ENCODE data around the gene SEMA3B.
"Not testable (repeated sequence)": the region's sequence is repeated elsewhere in the genome, so short reads cannot be mapped to it uniquely, and the experiment has no call there.

SEMA3B gene

DNA sequence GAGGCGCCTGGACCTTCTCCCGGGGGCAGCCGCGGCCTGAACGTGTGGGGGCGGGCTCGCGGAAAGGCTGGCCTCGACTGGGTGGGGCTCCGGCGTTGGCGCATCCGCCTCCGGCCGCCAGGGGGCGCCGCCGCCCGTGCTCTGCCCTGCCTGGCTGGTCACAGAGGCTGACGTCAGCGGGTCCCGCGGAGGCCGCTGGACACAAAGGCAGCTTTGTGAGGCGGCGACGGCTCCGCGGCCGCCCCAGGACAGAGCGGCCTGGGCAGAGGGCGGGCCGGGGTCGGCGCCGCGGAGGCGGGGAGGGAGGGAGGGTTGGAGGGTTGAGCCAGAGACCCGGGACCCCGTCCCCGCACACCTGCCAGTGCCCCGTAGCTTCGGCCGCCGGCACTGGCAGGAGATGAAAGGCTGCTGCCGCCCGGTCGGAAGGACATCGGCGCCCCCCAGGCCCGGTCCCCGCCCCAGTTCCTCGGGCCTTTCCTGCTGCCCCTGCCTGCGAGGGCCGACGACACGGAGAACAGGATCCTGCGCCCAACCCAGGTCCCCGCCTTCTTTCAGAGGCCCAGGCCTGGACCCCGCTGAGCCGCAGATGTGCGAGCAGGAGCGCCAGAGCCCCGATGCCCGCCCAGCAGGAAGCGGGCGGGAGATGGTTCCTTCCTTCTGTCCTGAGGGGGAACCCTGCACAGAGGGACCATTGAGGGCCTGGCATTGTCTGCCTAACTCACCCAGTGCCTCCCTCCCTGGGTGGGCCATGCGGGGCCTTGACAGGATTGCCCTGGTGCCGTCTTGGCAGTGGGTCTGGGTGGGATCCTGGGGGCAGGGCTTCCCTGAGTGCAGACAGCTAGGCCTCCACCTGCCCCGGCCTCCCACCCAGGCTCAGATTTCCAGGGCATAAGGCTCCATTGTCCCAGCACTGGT is 8.7 kb upstream of the SEMA3B start:
- peak; percentile 95 for DNase-seq

DNA sequence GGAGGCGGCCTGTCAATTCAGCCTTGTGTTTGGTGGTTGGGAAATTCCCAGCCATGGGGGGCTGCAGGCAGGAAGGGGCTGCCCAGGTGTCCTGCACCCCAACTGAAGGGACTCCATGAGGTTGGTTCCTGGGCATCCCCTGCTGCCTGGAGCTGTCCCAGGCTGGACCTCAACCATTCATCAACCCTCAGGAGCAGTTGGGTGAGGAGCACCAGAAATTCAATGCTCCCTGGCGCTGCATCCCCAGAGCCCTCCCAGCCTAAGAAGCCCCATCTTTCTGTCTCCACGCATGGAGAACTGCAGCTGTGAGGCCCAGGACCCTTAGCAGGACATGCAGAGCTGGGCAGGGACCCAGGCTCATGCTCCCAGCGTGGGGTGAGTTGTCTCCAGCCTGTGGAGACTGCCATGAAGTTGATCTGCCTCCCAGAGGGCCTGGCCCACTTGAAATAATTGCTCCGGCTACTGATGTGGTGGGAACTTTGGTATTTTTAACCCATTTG is 8.0 kb upstream of the SEMA3B start:
- no peak for DNase-seq

DNA sequence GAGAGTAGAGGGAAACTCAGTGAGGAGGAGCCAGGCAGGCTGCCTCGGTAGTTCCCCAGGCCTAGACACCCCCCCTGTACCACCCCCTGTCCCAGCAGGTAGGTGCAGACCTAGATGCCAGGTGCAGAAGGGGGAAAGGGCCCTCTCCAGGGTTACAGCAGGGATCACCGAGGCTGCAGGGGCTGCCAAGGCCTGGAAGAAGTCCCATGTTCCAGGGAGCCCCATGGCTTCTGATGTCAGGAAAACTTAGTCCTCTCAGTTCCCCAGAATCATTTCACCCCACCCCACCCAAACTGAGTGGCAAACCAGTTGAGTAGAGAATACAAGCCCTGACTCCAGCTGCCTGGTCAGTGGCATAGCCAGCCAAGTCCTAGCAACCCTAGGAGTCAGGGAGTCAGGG is 7.4 kb upstream of the SEMA3B start:
- no peak for DNase-seq

DNA sequence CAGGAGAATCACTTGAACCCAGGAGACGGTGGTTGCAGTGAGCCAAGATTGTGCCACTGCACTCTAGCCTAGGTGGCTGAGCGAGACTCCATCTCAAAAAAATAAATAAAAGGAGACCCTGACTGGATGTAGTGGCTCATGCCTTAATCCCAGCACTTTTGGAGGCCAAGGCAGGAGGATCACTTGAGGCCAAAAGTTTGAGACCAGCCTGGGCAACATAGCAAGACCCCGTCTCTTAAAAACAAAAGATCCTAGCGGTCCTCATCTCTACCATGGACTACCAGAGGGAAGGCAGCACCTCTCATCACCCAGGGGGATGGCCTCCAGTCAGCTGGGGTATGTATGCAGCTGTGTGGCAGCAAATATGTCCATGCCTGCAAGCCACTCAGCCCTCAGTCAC is 6.7 kb upstream of the SEMA3B start:
- not testable (repeated sequence) for DNase-seq

DNA sequence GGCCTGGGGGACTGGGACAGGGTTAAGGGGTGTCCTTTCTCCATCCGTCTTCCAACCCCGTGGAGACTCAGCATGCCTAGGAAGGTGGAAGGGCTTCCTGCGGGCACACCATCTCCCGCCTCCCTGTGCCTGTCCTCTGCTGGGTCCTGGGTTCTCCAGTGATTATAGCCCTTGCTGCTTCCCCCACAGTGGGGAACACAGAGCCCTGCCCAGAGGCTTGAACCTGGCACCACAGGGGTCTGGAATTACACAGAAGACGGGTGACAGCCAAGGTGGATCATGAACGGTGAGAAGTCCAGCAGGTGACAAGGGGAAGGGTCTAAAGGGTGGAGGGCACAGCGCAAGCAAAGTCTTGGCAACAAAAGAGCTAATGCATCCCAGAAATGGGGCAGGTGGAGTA is 6.2 kb upstream of the SEMA3B start:
- no peak for DNase-seq

DNA sequence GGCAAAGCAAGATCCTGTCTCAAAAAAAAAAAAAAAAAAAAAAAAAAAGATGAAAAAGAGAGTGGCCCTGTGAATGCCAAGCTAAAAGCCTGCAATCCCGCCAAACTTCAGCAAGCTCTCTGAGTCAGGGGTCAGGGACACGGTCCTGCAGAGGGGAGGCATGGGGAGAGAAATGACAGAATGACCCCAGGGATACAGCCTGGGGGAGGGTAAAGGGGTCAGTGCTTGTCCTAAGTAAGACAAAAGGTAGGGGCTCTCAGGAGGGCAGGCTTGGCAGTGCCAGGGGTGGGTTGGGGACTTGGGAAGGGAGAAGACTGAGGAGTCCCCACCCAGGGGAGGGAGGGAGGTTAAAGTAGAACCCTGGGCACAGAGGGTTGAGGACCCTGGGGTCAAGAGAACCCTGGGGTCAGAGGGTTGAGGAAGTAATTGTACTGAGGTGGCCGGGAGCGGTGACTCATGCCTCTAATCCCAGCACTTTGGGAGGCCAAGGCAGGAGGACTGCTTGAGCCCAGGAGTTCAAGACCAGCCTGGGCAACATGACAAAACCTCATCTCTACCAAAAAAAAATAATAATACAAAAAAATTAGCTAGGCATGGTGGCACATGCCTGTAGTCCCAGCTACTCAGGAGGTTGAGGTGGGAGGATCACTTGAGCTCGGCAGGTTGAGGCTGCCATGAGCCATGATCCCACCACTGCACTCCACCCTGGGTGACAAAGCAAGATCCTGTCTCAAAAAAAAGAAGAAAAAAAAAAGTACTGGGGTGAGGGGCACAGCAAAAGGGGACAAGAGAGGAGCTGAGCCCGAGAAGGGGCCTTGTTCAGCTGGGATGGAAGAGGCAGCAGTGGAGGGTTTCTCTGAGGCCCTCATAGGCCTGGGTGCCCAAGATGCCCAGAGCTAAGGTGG is 5.2 kb upstream of the SEMA3B start:
- no peak for DNase-seq

DNA sequence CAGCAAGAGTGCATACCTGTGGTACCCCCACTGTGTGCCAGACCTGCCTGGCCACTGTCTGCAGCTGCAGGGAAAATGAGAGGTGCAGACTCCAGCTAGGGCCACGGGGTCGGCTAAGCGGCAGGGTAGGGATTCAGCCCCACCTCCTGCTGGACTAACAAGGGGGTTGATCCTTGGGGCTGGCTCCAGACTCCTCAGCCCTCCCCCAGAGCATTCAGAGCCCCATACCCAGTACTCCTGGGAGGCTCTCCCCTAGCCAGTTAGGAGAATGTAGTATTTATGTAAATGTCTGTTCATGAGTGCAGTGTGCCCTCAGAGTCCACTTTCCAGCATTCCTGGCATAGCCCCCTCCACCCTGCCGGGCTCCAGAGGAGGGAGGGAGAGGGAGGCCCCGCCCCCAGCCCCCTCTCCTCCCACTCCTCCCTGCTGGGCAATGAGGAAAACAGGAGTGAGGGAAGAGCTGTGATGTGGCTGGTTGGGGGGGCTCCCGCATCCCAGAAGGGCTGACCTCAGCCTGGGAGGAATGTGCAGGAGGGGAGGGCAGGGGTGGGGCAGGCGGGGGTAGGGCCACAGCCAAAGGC is 4.5 kb upstream of the SEMA3B start:
- DNase-seq = no peak

DNA sequence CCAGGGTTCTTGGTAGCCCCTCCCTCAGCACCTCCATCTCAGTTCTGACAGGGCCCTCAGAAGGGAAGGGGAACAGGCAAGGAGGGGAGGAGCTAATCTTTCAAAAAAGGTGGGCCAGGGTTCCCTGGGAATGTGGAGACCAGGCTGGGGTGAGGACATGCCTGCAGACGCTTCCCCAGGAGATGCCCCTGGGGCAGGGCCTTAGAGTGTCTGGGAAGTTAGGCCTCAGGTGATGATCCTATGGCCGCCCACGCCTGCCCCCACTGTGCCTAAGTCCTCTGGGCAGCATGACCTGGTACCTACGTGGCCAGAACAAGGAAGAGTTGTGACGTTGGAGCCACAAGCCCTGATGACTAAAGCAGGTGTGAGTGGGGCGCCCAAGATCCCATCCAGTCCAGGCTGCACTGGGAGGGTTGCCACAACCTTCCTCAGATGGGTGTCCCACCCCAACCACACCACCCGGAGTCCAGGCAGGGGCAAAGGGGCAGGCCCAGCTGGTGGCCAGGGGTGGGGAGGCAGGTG is 3.9 kb upstream of the SEMA3B start:
- no peak for DNase-seq

DNA sequence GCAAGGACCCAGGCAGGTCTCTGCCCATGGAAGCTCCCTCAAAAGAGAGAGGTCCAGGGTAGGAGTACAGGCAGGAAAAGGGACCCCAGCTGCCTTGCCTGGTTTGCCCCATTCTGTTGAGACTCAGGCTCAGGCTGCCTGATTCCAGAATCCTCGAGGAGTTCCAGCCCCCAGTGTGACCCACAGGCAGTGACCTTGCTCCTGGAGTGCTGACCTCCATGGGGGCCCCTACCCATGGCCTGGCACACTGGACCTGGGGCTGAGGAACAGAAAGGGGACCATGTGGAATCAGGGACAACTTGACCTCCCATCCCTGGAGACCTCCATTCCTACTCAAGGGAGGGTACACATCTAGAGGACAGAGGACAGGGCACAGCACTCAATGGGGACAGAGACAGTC is 3.4 kb upstream of the SEMA3B start:
- no peak for DNase-seq

DNA sequence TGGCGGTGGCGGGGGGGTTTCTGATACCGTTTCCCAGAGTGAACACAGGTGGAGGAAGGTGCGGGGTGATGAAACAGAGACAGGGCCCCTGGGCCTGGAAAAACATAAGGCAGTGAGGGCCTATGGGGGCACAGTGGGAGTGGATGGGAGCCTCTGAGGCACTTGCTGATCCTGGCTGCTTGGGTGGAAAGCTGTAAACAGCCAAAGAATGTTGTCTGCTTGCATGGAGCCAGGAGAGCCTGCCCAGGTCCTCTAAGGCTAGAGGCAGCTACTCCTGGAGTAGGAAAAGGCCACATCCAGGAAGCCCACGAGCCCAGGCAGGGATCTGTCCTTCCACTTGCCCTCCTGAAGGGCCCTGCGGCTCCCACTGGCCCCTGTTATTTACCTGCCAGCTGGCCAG is 2.9 kb upstream of the SEMA3B start:
- DNase-seq = no peak

DNA sequence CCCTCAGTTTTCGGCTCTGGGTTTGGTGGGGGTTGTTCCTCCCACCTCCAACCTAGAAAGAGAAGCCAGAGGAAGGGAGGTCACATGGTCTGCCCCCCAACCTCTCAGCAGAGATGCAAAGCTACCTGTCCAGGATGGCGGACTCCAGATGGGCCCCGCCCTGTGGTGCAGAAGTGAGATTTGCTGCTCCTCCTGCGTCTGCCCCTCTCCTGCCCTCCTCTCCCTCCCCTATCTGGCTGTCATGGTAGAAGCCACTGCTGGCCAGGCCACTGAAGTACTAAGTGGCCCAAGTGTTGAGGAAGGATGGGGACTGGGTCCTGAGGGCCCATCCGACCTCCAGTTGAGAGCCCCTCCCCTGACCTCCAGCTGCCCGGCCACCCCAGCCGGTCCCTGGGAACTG is 2.1 kb upstream of the SEMA3B start:
- no peak for DNase-seq

DNA sequence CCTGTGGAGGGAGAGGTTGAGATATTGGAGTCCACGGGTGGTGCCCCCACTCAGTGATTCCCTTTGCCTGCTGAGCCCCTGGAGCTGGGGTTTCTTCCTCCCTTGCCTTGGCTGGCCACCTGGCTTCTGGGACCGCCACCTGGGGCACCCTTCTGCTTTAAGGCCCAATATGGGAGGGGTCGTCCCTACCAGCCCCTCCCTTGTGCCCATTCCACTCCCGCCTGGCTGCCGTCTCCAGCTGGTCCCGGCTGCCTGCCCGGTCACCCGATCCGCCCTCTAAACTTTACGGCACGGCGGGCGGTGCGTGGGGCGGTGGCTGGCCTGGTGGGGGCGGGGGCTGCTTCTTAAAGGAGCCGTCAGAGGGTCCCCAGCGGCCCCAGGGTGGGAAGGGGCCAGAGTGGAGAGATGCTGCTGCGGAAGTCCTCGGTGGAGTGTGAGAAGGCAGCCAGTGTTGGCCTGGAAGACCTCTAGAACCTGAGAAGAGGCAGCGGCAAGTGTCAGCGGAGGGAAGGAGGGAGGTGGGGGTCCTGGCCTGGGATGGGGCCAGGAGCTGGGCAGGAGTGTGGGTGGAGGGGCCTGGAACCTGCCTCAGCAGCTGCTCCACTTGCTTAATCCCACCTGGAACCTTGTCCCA is 1.6 kb upstream of the SEMA3B start:
- no peak for DNase-seq

DNA sequence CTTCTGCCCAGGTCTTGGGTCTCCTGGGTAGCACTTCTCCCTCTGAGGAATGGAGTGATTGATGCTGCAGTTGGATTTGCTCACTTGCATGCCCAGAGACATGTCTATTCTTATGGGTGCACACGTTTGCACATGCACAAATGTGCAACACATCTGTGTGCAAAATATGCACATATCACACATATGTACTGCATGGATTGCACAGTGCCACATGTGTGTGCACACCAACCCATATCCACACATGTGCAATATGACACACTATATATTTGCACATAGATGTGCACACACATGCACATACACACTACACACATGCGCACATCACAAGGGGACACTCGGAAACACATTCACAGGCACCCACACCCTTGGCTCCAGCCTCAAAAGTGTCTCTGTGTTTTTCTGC is 671 bp upstream of the SEMA3B start:
- no peak for DNase-seq

DNA sequence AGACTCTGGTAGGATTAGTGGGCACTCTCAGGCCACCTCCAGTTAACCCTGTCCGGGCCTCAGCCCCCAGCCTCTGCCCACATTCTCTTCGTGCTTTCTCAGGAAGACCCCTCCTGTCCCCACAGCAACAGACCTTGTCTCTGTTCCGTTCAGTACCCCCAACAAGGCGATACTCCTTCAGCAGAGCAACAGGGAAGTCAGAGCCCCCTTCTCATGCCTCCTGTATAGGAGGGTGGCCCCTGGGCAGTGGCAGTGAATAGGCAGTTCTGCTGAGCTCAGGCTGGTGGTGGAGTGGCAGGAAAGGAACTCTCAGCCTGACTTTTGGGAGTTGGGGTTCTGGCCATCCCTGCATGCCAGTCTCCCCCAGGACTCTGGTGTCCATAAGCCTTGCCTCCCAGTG is 513 bp downstream of the SEMA3B start:
- no peak for DNase-seq

DNA sequence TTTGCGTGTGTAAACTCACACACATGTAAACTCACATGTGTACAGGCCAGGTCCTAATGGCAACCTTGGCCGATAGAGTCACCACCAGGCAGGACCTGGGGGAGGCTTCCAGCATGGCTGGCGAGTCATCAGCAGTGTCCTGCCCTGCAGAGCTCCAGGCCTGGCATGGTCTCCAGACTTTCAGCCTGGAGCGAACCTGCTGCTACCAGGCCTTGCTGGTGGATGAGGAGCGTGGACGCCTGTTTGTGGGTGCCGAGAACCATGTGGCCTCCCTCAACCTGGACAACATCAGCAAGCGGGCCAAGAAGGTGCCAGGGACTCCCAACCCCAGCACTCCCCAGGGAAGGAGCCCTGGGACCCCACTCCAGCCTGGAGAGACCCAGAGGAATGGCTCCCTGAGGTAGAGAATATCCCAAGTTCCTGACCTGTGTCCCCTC is 1.0 kb downstream of the SEMA3B start:
- no peak for DNase-seq

DNA sequence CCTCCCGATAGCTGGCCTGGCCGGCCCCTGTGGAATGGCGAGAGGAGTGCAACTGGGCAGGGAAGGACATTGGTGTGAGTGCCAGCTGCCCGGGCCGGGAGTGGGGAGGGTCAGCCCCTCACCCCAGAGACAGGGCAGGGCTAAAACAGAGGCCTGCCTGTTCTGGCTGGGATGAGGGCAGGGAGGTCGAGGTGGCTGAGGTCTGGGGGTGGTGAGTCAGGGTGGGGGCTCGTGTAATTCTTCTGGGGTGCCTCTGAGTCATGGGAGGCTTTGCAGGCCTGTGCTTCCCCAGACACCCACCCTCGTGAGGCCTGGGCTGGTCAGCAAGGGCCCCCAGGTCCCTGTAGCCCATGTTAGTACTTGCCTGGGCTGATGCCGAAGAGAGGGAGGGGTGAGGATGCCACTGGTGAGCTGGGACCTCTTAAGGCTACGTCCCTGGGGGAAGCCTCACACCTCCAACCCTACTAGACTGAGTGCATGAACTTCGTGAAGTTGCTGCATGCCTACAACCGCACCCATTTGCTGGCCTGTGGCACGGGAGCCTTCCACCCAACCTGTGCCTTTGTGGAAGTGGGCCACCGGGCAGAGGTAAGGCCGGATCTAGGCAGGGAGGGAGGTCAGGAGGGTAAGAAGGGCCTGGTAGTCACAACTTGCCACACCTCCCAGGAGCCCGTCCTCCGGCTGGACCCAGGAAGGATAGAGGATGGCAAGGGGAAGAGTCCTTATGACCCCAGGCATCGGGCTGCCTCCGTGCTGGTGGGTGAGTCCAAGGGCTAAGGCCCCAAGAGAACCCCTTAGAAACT is 1.7 kb downstream of the SEMA3B start:
- DNase-seq = no peak

DNA sequence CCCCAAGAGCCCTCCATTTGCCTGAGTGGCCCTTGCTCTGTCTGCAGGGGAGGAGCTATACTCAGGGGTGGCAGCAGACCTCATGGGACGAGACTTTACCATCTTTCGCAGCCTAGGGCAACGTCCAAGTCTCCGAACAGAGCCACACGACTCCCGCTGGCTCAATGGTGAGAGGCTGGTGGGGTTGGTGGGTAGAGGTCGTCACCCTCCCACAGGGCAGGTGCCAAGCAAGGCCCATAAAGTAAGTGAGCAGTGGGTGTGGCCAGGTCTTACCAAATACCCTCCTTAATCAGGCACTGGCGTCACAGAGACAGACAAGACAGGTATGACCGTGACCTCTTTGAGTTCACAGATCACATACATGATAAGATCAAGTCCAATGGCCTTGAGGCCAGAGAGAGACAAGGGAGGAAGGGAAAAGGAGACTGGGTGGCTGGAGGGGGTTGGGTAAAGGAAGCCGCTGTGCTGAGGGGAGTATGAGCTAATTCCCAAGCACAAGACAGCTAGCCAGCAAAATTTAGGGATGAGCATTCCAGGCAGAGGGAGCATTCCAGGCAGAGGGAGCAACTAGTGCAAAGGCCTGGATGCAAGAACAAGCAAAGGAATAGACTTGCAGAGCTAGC is 2.5 kb downstream of the SEMA3B start:
- DNase-seq = no peak

DNA sequence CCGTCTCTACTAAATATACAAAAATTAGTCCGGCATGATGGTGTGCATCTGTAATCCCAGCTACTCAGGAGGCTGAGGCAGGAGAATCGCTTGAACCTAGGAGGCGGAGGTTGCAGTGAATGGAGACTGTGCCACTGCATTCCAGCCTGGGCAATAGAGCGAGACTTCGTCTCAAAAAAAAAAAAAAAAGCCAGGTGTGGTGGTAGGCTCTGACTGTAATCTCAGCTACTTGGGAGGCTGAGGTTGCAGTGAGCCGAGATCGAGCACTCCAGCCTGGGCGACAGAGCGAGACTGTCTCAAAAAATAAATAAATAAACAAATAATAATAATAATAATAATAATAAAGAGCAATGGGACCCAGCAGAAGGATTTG is 3.6 kb downstream of the SEMA3B start:
- DNase-seq = not testable (repeated sequence)

DNA sequence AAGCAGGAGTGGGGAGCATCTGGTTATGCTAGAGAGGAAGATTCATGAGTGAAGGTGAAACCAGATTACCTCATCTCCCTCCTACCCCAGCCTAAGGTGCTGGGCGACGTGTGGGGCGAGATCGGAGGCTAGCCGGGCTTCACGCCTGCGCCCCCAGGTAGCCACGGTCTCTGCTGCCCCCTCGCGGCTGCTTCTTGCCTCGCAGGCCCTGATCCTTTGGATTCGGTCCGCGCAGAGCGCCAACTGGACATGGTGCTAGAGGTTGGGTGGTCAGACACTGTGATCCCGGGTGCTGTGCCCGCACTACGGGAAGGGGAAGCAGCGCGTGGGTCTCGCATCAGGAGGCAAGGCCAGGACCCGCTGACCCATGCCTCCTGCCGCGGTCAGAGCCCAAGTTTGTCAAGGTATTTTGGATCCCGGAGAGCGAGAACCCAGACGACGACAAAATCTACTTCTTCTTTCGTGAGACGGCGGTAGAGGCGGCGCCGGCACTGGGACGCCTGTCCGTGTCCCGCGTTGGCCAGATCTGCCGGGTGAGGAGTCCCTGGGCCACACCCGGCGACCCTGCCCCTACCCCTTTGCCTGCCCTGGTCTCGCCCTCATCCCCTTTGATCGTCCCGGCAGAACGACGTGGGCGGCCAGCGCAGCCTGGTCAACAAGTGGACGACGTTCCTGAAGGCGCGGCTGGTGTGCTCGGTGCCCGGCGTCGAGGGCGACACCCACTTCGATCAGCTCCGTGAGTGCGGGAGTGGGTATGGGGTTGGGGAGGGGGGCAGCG is 4.2 kb downstream of the SEMA3B start:
- peak; percentile 92 for DNase-seq

DNA sequence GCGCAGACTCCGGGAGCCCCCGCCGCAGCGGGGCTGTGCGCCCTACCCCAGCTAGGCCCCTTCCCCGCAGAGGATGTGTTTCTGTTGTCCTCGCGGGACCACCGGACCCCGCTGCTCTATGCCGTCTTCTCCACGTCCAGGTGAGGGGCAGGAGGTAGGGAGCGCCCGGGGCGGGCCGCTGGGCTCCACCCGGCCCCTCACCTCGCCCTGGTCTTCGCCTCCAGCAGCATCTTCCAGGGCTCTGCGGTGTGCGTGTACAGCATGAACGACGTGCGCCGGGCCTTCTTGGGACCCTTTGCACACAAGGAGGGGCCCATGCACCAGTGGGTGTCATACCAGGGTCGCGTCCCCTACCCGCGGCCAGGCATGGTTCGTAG is 4.7 kb downstream of the SEMA3B start:
- no peak for DNase-seq

Measured in suppressor macrophage treated with lipopolysaccharide for 4 hours (primary cell).